ENCODE measurements around the gene PSD2. TPM values are rescaled to one million over a fixed set of nuclear protein-coding genes. Genes with fewer than 3 reads are reported as not detected.

PSD2 gene
- total RNA-seq, 3 donors from 2014 or later (not counting 1 experiment from before 2014, with no cell fraction given): 1.3 to 2.5 (median 1.3) TPM

GRCh38 chr5:139881143-139881733, 85.6 kb downstream of the PSD2 start:
- H3K27me3 ChIP-seq (ENCODE audit: control insufficient read depth, insufficient read depth, low read length): no peaks in the 10 kb centered on the region
- no peaks in the 10 kb centered on the region for H3K9me3 Mint-ChIP-seq
- 93% methylated on average over 5 of the region's 5 CpGs for WGBS (ENCODE audit: insufficient coverage)
- H3K4me1 ChIP-seq (ENCODE audit: control insufficient read depth, insufficient read depth, low read length): peaks cover 8% of the 10 kb centered on the region
- TF ChIP-seq CTCF (IDR thresholded peaks at IDR 0.05): no peak
- H3K27ac ChIP-seq (ENCODE audit: low read length): no peak overlapping the region
- no peak overlapping the region for H3K4me3 ChIP-seq (ENCODE audit: low read length)
- DNase-seq: no peak
- H3K36me3 ChIP-seq (ENCODE audit: control insufficient read depth, insufficient read depth, low read length): no peaks in the 10 kb centered on the region
- H3K36me3 Mint-ChIP-seq: no peaks in the 10 kb centered on the region
- H3K4me1 Mint-ChIP-seq: no peaks in the 10 kb centered on the region
- H3K27me3 Mint-ChIP-seq (ENCODE audit: low read depth in 2 of 2): peaks cover 0 to 9% of the 10 kb centered on the region in 2 donors
- intact Hi-C loops (cut with micrococcal nuclease): no loop called here
- no peak for ATAC-seq
- H3K4me3 Mint-ChIP-seq: no peak overlapping the region
- H3K9me3 ChIP-seq (ENCODE audit: control insufficient read depth, insufficient read depth, low read length): no peaks in the 10 kb centered on the region
- no peak overlapping the region for H3K27ac Mint-ChIP-seq

GRCh38 chr5:139882316-139882715, 86.7 kb downstream of the PSD2 start:
- Mint-ChIP-seq H3K36me3 (no peaks in the 10 kb centered on the region), H3K9me3 (no peaks in the 10 kb centered on the region), H3K4me3 (no peak overlapping the region), H3K27me3 (ENCODE audit: low read depth in 2 of 2) (peaks cover 0 to 9% of the 10 kb centered on the region in 2 donors), H3K27ac (no peak overlapping the region), H3K4me1 (no peaks in the 10 kb centered on the region)
- no peak for TF ChIP-seq CTCF (IDR thresholded peaks at IDR 0.05)
- ATAC-seq (no peak), DNase-seq (no peak)
- WGBS (ENCODE audit: insufficient coverage): 81% methylated on average over 3 of the region's 3 CpGs
- no peaks in the 10 kb centered on the region for H3K9me3 ChIP-seq (ENCODE audit: control insufficient read depth, insufficient read depth, low read length)
- H3K4me1 ChIP-seq (ENCODE audit: control insufficient read depth, insufficient read depth, low read length): peaks cover 1% of the 10 kb centered on the region
- no peaks in the 10 kb centered on the region for H3K36me3 ChIP-seq (ENCODE audit: control insufficient read depth, insufficient read depth, low read length)
- no peaks in the 10 kb centered on the region for H3K27me3 ChIP-seq (ENCODE audit: control insufficient read depth, insufficient read depth, low read length)
- intact Hi-C loops (cut with micrococcal nuclease): no loop called here
- no peak overlapping the region for H3K27ac ChIP-seq (ENCODE audit: low read length)
- no peak overlapping the region for H3K4me3 ChIP-seq (ENCODE audit: low read length)

- intact Hi-C loops (cut with micrococcal nuclease): no loop called here
- TF ChIP-seq CTCF (IDR thresholded peaks at IDR 0.05): no peak
- WGBS (ENCODE audit: insufficient coverage): 83% methylated on average over 10 of the region's 10 CpGs
- no peak overlapping the region for H3K27ac ChIP-seq (ENCODE audit: low read length)
- Mint-ChIP-seq H3K36me3 (no peaks in the 10 kb centered on the region), H3K27ac (no peak overlapping the region), H3K4me3 (no peak overlapping the region), H3K27me3 (ENCODE audit: low read depth in 2 of 2) (peaks cover 0 to 11% of the 10 kb centered on the region in 2 donors), H3K4me1 (peaks cover 0 to 2% of the 10 kb centered on the region in 2 donors), H3K9me3 (no peaks in the 10 kb centered on the region)
- DNase-seq (no peak), ATAC-seq (no peak)
- no peaks in the 10 kb centered on the region for H3K4me1 ChIP-seq (ENCODE audit: control insufficient read depth, insufficient read depth, low read length)
- H3K27me3 ChIP-seq (ENCODE audit: control insufficient read depth, insufficient read depth, low read length): no peaks in the 10 kb centered on the region
- H3K4me3 ChIP-seq (ENCODE audit: low read length): no peak overlapping the region
- H3K9me3 ChIP-seq (ENCODE audit: control insufficient read depth, insufficient read depth, low read length): no peaks in the 10 kb centered on the region
- H3K36me3 ChIP-seq (ENCODE audit: control insufficient read depth, insufficient read depth, low read length): no peaks in the 10 kb centered on the region
These were observed 87.4 kb downstream of the PSD2 start for GRCh38 chr5:139882961-139883539.

GRCh38 chr5:139884144-139884543, 88.5 kb downstream of the PSD2 start:
- no peaks in the 10 kb centered on the region for H3K36me3 ChIP-seq (ENCODE audit: control insufficient read depth, insufficient read depth, low read length)
- Mint-ChIP-seq H3K27ac (no peak overlapping the region), H3K4me3 (no peak overlapping the region), H3K36me3 (no peaks in the 10 kb centered on the region), H3K27me3 (ENCODE audit: low read depth in 2 of 2) (peaks cover 0 to 11% of the 10 kb centered on the region in 2 donors), H3K4me1 (peaks cover 0 to 5% of the 10 kb centered on the region in 2 donors), H3K9me3 (no peaks in the 10 kb centered on the region)
- intact Hi-C loops (cut with micrococcal nuclease): no loop called here
- H3K27ac ChIP-seq (ENCODE audit: low read length): no peak overlapping the region
- H3K9me3 ChIP-seq (ENCODE audit: control insufficient read depth, insufficient read depth, low read length): no peaks in the 10 kb centered on the region
- WGBS (ENCODE audit: insufficient coverage): 88% methylated on average over 3 of the region's 3 CpGs
- no peak overlapping the region for H3K4me3 ChIP-seq (ENCODE audit: low read length)
- no peaks in the 10 kb centered on the region for H3K4me1 ChIP-seq (ENCODE audit: control insufficient read depth, insufficient read depth, low read length)
- TF ChIP-seq CTCF (IDR thresholded peaks at IDR 0.05): no peak
- DNase-seq: no peak
- no peak for ATAC-seq
- no peaks in the 10 kb centered on the region for H3K27me3 ChIP-seq (ENCODE audit: control insufficient read depth, insufficient read depth, low read length)
